Activated T-helper 2 cell treated with anti-CD3 and anti-CD28 coated beads, Interferon-gamma antibody, Interleukin-2, Interleukin-4, amounts not matched to agents 10 μg/mL and 5 μg/mL and 100 μg/mL, durations not matched to agents 14 hours and 24 hours and 36 hours (primary cell): ENCODE data around the gene C1QTNF2. TPM values are rescaled to one million over a fixed set of nuclear protein-coding genes. Genes with fewer than 3 reads are reported as not detected.

Experiments used
- DNase-seq: peaks from one replicate; pipeline ENCODE4 v3.0.0; 2021; ENCODE audit warnings: low spot score
- H3K27ac Mint-ChIP-seq: one replicate; pipeline ENCODE4 v1.8.0; 2021; ENCODE audit warnings: mixed read lengths
- H3K27me3 Mint-ChIP-seq: one replicate; pipeline ENCODE4 v1.8.0; 2021; ENCODE audit warnings: low read depth, mixed read lengths
- H3K36me3 Mint-ChIP-seq: one replicate; pipeline ENCODE4 v1.8.0; 2021; ENCODE audit warnings: low read depth, mixed read lengths
- H3K4me1 Mint-ChIP-seq: one replicate; pipeline ENCODE4 v1.8.0; 2021; ENCODE audit warnings: low read depth, mixed read lengths
- H3K4me3 Mint-ChIP-seq: one replicate; pipeline ENCODE4 v1.8.0; 2021; ENCODE audit warnings: low read depth, mild to moderate bottlenecking, moderate library complexity, mixed read lengths
- H3K9me3 Mint-ChIP-seq: one replicate; pipeline ENCODE4 v1.8.0; 2021; ENCODE audit warnings: mixed read lengths
- intact Hi-C: fragments of 100-400 bp; cut with micrococcal nuclease; formaldehyde crosslinking; loops from one replicate; pipeline ENCODE4 v1.15.1; 2023
- total RNA-seq: library from RNA; stranded (reverse); gene quantifications from 2 replicates; pipeline ENCODE4 v1.2.3, GENCODE V29; 2022

C1QTNF2 gene
- total RNA-seq, 1 donor from 2014 or later, result not detected

DNA sequence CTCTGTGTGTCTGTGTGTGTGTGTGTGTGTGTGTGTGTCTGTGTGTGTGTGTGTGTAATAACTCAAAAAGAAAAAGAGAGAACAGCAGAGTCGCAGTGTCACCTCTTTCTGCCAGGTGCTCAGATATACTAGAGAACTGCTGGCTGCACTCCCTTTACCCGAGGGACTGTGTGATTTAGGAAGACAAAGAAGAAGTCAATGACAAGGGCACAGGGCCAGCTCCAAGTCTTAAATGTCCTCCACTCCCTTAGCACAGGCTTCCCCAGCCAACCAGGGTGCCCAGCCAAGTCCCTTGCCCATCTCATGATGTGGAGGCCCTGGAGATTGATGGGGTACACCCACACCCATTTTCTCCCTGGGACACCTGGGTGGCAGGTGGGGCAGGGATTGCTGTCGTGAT, 66.7 kb downstream of the C1QTNF2 start:
- H3K4me3 Mint-ChIP-seq, result no peak overlapping the region
- H3K36me3 Mint-ChIP-seq, result no peaks in the 10 kb centered on the region
- peaks cover 10% of the 10 kb centered on the region for H3K27me3 Mint-ChIP-seq
- H3K27ac Mint-ChIP-seq, result no peak overlapping the region
- no peak for DNase-seq
- intact Hi-C loops, result no loop called here
- H3K9me3 Mint-ChIP-seq, result no peaks in the 10 kb centered on the region
- H3K4me1 Mint-ChIP-seq, result no peaks in the 10 kb centered on the region

DNA sequence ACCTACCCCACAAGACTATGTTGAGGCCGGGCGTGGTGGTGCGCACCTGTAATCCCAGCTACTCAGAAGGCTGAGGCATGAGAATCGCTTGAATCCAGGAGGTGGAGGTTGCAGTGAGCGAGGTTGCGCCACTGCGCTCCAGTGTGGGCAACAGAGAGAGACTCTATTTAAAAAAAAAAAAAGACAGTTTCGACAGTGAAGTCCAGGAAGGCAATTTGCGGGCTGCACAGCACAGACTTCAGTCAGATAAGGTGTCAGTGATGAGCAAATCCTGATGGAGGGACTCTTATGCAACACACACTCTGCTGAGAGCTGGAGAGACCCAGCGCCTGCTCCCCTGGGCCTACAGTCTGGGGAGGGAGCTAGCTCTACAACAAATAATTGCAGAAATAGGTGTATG, 72.2 kb downstream of the C1QTNF2 start:
- no peaks in the 10 kb centered on the region for H3K27me3 Mint-ChIP-seq
- no peak for DNase-seq
- H3K9me3 Mint-ChIP-seq, result no peaks in the 10 kb centered on the region
- no peaks in the 10 kb centered on the region for H3K4me1 Mint-ChIP-seq
- H3K27ac Mint-ChIP-seq, result no peak overlapping the region
- no peaks in the 10 kb centered on the region for H3K36me3 Mint-ChIP-seq
- intact Hi-C loops, result no loop called here
- no peak overlapping the region for H3K4me3 Mint-ChIP-seq

DNA sequence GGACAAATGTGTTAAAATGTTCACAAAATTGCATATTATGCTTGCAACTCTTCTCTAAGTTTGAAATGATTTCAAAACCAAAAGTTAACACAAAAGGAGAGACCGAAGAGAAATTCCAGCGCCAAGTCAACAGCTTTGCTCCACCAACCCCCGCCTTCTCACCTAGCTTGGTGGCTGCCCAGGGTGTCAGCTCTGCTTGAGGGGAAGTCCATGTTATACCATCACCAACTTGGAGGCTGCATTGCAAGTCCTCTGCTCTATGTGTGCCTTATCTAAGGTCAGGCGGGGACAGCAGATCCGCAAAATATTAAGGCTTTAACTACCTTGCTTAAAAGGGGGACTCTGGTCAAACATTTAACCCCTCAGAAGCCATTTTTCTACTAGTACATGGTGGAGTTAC, 72.7 kb downstream of the C1QTNF2 start:
- H3K9me3 Mint-ChIP-seq, result no peaks in the 10 kb centered on the region
- no peaks in the 10 kb centered on the region for H3K4me1 Mint-ChIP-seq
- no peak overlapping the region for H3K4me3 Mint-ChIP-seq
- H3K36me3 Mint-ChIP-seq, result no peaks in the 10 kb centered on the region
- intact Hi-C loops, result no loop called here
- H3K27me3 Mint-ChIP-seq, result no peaks in the 10 kb centered on the region
- no peak for DNase-seq
- H3K27ac Mint-ChIP-seq, result no peak overlapping the region

Other genes with a start within 250 kb of the C1QTNF2 start
- gene FABP6, start 141.1 kb downstream of the C1QTNF2 start, total RNA-seq, result not detected in 2 replicates
- gene CCNJL, start 58.1 kb downstream of the C1QTNF2 start, total RNA-seq, result not detected in 2 replicates
- gene FAM200C, start 29.4 kb upstream of the C1QTNF2 start, total RNA-seq, result 1.3 and 1.4 TPM in 2 replicates
- 41.3 and 44.3 TPM in 2 replicates for gene SLU7, start 48.5 kb upstream of the C1QTNF2 start, total RNA-seq
- 142 and 146 TPM in 2 replicates for gene PTTG1, start 51.2 kb upstream of the C1QTNF2 start, total RNA-seq